ENCODE data around the gene ATP5PD.

Gene ATP5PD

GRCh38 chr17:75019146-75019545, 27.6 kb downstream of the ATP5PD start:
- in situ Hi-C loops (cut with MboI; ENCODE audit: low sequenced_read_pairs, unreplicated experiment) = no loop called here
- no peak for TF ChIP-seq CTCF (IDR thresholded peaks at IDR 0.05; ENCODE audit: borderline replicate concordance, control extremely low read depth, extremely low read depth, insufficient read depth, missing control alignments)
- DNase-seq (ENCODE audit: low spot score) = no peak

DNA sequence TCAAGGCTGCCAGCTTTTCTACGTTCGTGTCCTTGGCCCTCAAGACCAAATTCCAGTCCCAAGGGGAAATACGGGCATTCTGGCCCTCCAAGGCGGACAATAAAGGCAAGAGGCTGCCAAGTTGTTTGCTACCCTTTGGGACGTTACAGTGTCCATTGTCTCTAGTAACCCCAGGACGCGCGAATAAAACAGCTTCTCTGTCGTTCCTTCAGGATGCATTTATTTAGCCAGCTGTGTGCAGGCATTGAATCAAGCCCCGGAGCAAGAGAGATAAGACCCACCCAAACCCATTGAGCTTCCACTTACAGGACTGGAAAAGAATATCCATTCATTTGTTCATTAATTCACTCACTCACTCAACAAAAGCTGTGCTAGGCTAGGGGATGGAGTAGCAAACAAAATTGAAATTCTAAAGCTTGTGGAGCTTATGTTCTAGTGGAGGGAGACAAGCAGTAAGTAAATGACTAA, 33.6 kb downstream of the ATP5PD start:
- no peak for DNase-seq (ENCODE audit: low spot score)
- no peak for TF ChIP-seq CTCF (IDR thresholded peaks at IDR 0.05; ENCODE audit: borderline replicate concordance, control extremely low read depth, extremely low read depth, insufficient read depth, missing control alignments)
- in situ Hi-C loops (cut with MboI; ENCODE audit: low sequenced_read_pairs, unreplicated experiment) = no loop called here

DNA sequence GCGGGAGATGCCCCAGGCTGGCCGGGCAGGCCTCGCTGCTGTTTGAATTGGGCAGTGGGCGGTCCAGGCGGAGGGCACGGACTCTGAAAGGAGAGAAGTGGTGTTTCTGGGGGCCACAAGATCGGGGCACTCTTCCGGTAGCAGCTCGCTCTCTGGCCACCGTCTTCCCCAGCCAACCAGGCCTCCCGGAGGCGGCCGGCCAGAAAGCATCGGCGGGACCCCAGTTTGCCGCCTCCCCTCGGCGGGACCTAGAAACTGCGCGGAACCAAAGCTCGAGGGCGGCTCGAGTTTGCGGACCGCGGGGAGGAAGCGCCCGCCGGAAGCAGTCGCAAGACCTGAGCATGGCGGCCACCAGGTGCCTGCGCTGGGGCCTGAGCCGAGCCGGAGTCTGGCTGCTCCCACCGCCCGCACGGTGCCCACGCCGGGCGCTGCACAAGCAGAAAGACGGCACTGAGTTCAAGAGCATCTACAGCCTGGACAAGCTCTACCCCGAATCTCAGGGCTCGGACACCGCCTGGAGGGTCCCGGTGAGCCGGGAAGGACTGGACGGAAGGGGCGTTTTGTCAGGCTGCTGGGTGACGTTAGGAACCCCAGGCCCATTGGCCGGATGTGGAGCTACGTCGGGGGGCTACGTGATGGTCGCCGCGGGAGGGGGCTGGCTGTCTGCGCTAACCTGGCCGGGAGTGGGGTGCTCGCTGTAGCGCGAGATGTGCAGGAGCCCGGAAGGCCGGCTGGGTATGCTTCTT, 34.2 kb downstream of the ATP5PD start, which contains the start of gene MRPL58:
MRPL58 (plus strand) TSS at position 325 of the 746 bp plus-strand sequence; CDS start at position 342, 17 bp downstream.
- peak; percentile 33 for TF ChIP-seq CTCF (IDR thresholded peaks at IDR 0.05; ENCODE audit: borderline replicate concordance, control extremely low read depth, extremely low read depth, insufficient read depth, missing control alignments)
- peak; percentile 96 for DNase-seq (ENCODE audit: low spot score)
- in situ Hi-C loops (cut with MboI; ENCODE audit: low sequenced_read_pairs, unreplicated experiment) = no loop called here

DNA sequence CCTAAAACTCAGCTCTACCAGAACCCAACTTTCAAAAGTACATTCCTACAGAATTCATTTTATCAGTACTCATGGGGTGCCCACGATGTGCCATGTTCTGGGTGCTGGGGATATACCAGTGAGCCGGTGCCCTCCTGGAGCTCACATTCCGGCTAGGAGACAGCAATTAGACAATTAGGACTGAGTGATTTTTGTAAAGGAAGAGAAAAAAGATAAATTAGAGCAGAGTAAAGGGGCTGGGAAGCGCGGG, 34.7 kb downstream of the ATP5PD start:
- no peak for DNase-seq (ENCODE audit: low spot score)
- no peak for TF ChIP-seq CTCF (IDR thresholded peaks at IDR 0.05; ENCODE audit: borderline replicate concordance, control extremely low read depth, extremely low read depth, insufficient read depth, missing control alignments)
- in situ Hi-C loops (cut with MboI; ENCODE audit: low sequenced_read_pairs, unreplicated experiment) = no loop called here

GRCh38 chr17:75011401-75012095, 35.2 kb downstream of the ATP5PD start:
- no peak for TF ChIP-seq CTCF (IDR thresholded peaks at IDR 0.05; ENCODE audit: borderline replicate concordance, control extremely low read depth, extremely low read depth, insufficient read depth, missing control alignments)
- in situ Hi-C loops (cut with MboI; ENCODE audit: low sequenced_read_pairs, unreplicated experiment) = no loop called here
- DNase-seq (ENCODE audit: low spot score) = no peak

- in situ Hi-C loops (cut with MboI; ENCODE audit: low sequenced_read_pairs, unreplicated experiment) = no loop called here
- TF ChIP-seq CTCF (IDR thresholded peaks at IDR 0.05; ENCODE audit: borderline replicate concordance, control extremely low read depth, extremely low read depth, insufficient read depth, missing control alignments) = no peak
- DNase-seq (ENCODE audit: low spot score) = no peak
Observed at GRCh38 chr17:75010683-75011400, 35.9 kb downstream of the ATP5PD start.
